BLaER1 (cell line): ENCODE results near the gene CCZ1B.
"Not testable (repeated sequence)": the region's sequence is repeated elsewhere in the genome, so short reads cannot be mapped to it uniquely, and the experiment has no call there.

Source experiments
- H3K27ac ChIP-seq: shearing (Covaris generic); formaldehyde crosslinking; 2 replicates; pipeline ENCODE4 v1.8.1; 2022
- H3K27me3 ChIP-seq: shearing (Covaris generic); formaldehyde crosslinking; 2 replicates; pipeline ENCODE4 v1.8.1; 2022
- H3K36me3 ChIP-seq: shearing (Covaris generic); formaldehyde crosslinking; 2 replicates; pipeline ENCODE4 v1.8.1; 2022
- H3K4me1 ChIP-seq: shearing (Covaris generic); formaldehyde crosslinking; 2 replicates; pipeline ENCODE4 v1.8.1; 2022
- H3K4me2 ChIP-seq: shearing (Covaris generic); formaldehyde crosslinking; 2 replicates; pipeline ENCODE4 v1.8.1; 2022
- H3K4me3 ChIP-seq: shearing (Covaris generic); formaldehyde crosslinking; 2 replicates; pipeline ENCODE4 v1.8.1; 2022
- H3K9ac ChIP-seq: shearing (Covaris generic); formaldehyde crosslinking; 2 replicates; pipeline ENCODE4 v1.8.1; 2022
- H3K9me3 ChIP-seq: shearing (Covaris generic); formaldehyde crosslinking; 2 replicates; pipeline ENCODE4 v1.8.1; 2022
- H4K20me1 ChIP-seq: shearing (Covaris generic); formaldehyde crosslinking; 2 replicates; pipeline ENCODE4 v1.8.1; 2022

CCZ1B gene

GRCh38 chr7:6807959-6808358, 18.1 kb downstream of the CCZ1B start:
- not testable (repeated sequence) for H3K4me2 ChIP-seq, H3K9me3 ChIP-seq, H3K4me3 ChIP-seq, H3K27ac ChIP-seq, H3K9ac ChIP-seq, H4K20me1 ChIP-seq, H3K4me1 ChIP-seq, H3K27me3 ChIP-seq
- peaks cover 11% of the 10 kb centered on the region; the same call in 1 of the 2 replicates for H3K36me3 ChIP-seq

GRCh38 chr7:6807393-6807918, 18.6 kb downstream of the CCZ1B start:
- not testable (repeated sequence) for H3K4me1 ChIP-seq, H3K4me2 ChIP-seq, H3K27ac ChIP-seq, H3K36me3 ChIP-seq, H3K9ac ChIP-seq, H4K20me1 ChIP-seq, H3K9me3 ChIP-seq, H3K27me3 ChIP-seq, H3K4me3 ChIP-seq

- not testable (repeated sequence) for H3K36me3 ChIP-seq, H3K4me2 ChIP-seq, H3K9ac ChIP-seq, H3K27me3 ChIP-seq, H4K20me1 ChIP-seq, H3K4me1 ChIP-seq, H3K27ac ChIP-seq, H3K9me3 ChIP-seq, H3K4me3 ChIP-seq
Measured at GRCh38 chr7:6800331-6800730, 25.7 kb downstream of the CCZ1B start.

GRCh38 chr7:6799887-6800286, 26.2 kb downstream of the CCZ1B start:
- H3K4me1 ChIP-seq, H3K4me2 ChIP-seq, H3K27ac ChIP-seq, H3K9me3 ChIP-seq, H3K36me3 ChIP-seq, H4K20me1 ChIP-seq, H3K4me3 ChIP-seq, H3K27me3 ChIP-seq, H3K9ac ChIP-seq: not testable (repeated sequence)

- H3K9ac ChIP-seq, H3K27ac ChIP-seq, H3K4me1 ChIP-seq, H3K4me2 ChIP-seq, H3K27me3 ChIP-seq, H4K20me1 ChIP-seq, H3K36me3 ChIP-seq, H3K4me3 ChIP-seq, H3K9me3 ChIP-seq: not testable (repeated sequence)
Measured at GRCh38 chr7:6798047-6798446, 28.0 kb downstream of the CCZ1B start.

- not testable (repeated sequence) for H3K4me1 ChIP-seq, H3K9me3 ChIP-seq, H3K27ac ChIP-seq
Measured at GRCh38 chr7:6797218-6797617, 28.9 kb downstream of the CCZ1B start.

GRCh38 chr7:6794276-6794675, 31.8 kb downstream of the CCZ1B start:
- not testable (repeated sequence) for H3K27ac ChIP-seq, H3K27me3 ChIP-seq, H3K9me3 ChIP-seq, H3K36me3 ChIP-seq, H3K4me3 ChIP-seq, H3K4me1 ChIP-seq, H3K9ac ChIP-seq, H4K20me1 ChIP-seq, H3K4me2 ChIP-seq

More at GRCh38 chr7:6797218-6797617, 28.9 kb downstream of the CCZ1B start:
- not testable (repeated sequence) for H3K27me3 ChIP-seq, H3K9ac ChIP-seq, H4K20me1 ChIP-seq, H3K36me3 ChIP-seq, H3K4me3 ChIP-seq, H3K4me2 ChIP-seq

GRCh38 chr7:6792113-6792872, 33.8 kb downstream of the CCZ1B start:
- not testable (repeated sequence) for H3K27ac ChIP-seq, H3K9me3 ChIP-seq, H3K27me3 ChIP-seq, H3K4me2 ChIP-seq, H3K9ac ChIP-seq, H3K36me3 ChIP-seq, H3K4me3 ChIP-seq, H3K4me1 ChIP-seq, H4K20me1 ChIP-seq

GRCh38 chr7:6789353-6789752, 36.7 kb downstream of the CCZ1B start:
- H4K20me1 ChIP-seq, H3K9ac ChIP-seq, H3K4me3 ChIP-seq, H3K27me3 ChIP-seq, H3K36me3 ChIP-seq, H3K27ac ChIP-seq, H3K9me3 ChIP-seq, H3K4me2 ChIP-seq, H3K4me1 ChIP-seq: not testable (repeated sequence)

GRCh38 chr7:6781581-6781980, 44.5 kb downstream of the CCZ1B start:
- not testable (repeated sequence) for H3K4me3 ChIP-seq, H3K9ac ChIP-seq, H3K4me1 ChIP-seq, H3K36me3 ChIP-seq, H3K9me3 ChIP-seq, H3K4me2 ChIP-seq, H3K27me3 ChIP-seq, H3K27ac ChIP-seq, H4K20me1 ChIP-seq

- not testable (repeated sequence) for H3K4me1 ChIP-seq, H3K4me3 ChIP-seq, H4K20me1 ChIP-seq, H3K27me3 ChIP-seq, H3K36me3 ChIP-seq, H3K27ac ChIP-seq, H3K9ac ChIP-seq, H3K9me3 ChIP-seq, H3K4me2 ChIP-seq
Measured at GRCh38 chr7:6761186-6761585, 64.9 kb downstream of the CCZ1B start.

- not testable (repeated sequence) for H3K9ac ChIP-seq, H3K4me3 ChIP-seq, H3K9me3 ChIP-seq, H3K4me1 ChIP-seq, H3K36me3 ChIP-seq, H3K27ac ChIP-seq, H3K27me3 ChIP-seq, H4K20me1 ChIP-seq, H3K4me2 ChIP-seq
Measured at GRCh38 chr7:6753964-6754363, 72.1 kb downstream of the CCZ1B start, which contains the start of gene RSPH10B2. Gene RSPH10B2 (plus strand): TSS chr7:6754103. CDS start chr7:6757678, 3,575 bp downstream.

- H3K4me1 ChIP-seq, H3K4me3 ChIP-seq, H3K9ac ChIP-seq, H3K4me2 ChIP-seq, H4K20me1 ChIP-seq, H3K27ac ChIP-seq, H3K27me3 ChIP-seq, H3K9me3 ChIP-seq: not testable (repeated sequence)
- H3K36me3 ChIP-seq, result peaks cover 21% of the 10 kb centered on the region
Measured at GRCh38 chr7:6750173-6750572, 75.9 kb downstream of the CCZ1B start.

- H3K27me3 ChIP-seq, H4K20me1 ChIP-seq, H3K4me2 ChIP-seq, H3K4me3 ChIP-seq, H3K4me1 ChIP-seq, H3K9ac ChIP-seq, H3K9me3 ChIP-seq, H3K27ac ChIP-seq: not testable (repeated sequence)
- H3K36me3 ChIP-seq, result peaks cover 25% of the 10 kb centered on the region
Measured at GRCh38 chr7:6749335-6749734, 76.7 kb downstream of the CCZ1B start.
